ENCODE results near the gene VCAM1.

VCAM1 gene

GRCh38 chr1:100782473-100783039 lies 63.0 kb downstream of the VCAM1 start:
- FAIRE-seq = no peak

GRCh38 chr1:100785470-100786052 lies 66.0 kb downstream of the VCAM1 start:
- no peak for FAIRE-seq

- no peak for FAIRE-seq
Measured at GRCh38 chr1:100786870-100787269, 67.3 kb downstream of the VCAM1 start.
